Astrocyte (in vitro differentiated cells and primary cell): Measurements from ENCODE around the gene TAF3.

Source experiments
- EZH2 ChIP-seq: IDR thresholded peaks from 2 replicates; pipeline ENCODE4 v1.6.1; 2012; ENCODE audit warnings: mild to moderate bottlenecking, low read length, inconsistent platforms; ENCODE audit not compliant: insufficient read depth
- TF ChIP-seq, protein P1 (sequence below): IDR thresholded peaks from 2 replicates; pipeline ENCODE4 v1.5.1; 2011; ENCODE audit warnings: low read depth, mild to moderate bottlenecking, inconsistent platforms, low read length, moderate library complexity; ENCODE audit not compliant: insufficient read depth

DNA sequence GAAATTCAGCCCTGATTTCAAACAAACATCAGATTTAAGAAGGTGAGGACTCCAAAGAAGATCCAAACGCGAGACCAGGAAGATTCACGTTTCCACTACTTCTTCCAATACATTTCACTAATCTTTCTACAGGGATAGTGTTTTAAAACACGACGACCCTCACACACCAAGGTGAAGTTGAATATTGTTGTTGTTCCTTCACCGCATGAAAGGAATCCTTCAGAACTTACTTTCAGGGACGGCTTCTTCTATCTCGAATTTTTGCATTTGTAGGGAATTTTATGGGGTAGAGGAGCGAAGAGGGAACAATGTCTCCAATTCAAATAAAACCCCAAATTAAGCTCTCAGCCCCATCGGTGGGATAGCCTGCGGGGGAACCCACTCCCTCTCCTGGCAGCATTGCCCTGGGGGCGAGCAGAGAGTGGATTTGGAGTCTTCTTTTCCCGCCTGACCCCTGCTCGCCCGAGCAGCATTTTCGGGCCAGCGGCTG, 234.7 kb downstream of the TAF3 start:
- TF ChIP-seq, protein P1, sequence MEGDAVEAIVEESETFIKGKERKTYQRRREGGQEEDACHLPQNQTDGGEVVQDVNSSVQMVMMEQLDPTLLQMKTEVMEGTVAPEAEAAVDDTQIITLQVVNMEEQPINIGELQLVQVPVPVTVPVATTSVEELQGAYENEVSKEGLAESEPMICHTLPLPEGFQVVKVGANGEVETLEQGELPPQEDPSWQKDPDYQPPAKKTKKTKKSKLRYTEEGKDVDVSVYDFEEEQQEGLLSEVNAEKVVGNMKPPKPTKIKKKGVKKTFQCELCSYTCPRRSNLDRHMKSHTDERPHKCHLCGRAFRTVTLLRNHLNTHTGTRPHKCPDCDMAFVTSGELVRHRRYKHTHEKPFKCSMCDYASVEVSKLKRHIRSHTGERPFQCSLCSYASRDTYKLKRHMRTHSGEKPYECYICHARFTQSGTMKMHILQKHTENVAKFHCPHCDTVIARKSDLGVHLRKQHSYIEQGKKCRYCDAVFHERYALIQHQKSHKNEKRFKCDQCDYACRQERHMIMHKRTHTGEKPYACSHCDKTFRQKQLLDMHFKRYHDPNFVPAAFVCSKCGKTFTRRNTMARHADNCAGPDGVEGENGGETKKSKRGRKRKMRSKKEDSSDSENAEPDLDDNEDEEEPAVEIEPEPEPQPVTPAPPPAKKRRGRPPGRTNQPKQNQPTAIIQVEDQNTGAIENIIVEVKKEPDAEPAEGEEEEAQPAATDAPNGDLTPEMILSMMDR, result peak; percentile 51
- peak; percentile 35 for TF ChIP-seq EZH2
